HepG2 (cell line): ENCODE results near the gene AANAT. TPM values are rescaled to one million over a fixed set of nuclear protein-coding genes. Genes with fewer than 3 reads are reported as not detected.

ENCODE experiments used
- CAMTA2 ChIP-seq: sonication (generic); formaldehyde crosslinking; IDR thresholded peaks from 2 replicates; pipeline ENCODE4 v1.4.0; 2020; ENCODE audit warnings: mild to moderate bottlenecking, missing genetic modification reagents, borderline replicate concordance
- KLF11 ChIP-seq: IDR thresholded peaks from 2 replicates; pipeline ENCODE4 v1.6.1; 2016; ENCODE audit warnings: missing compliant biosample characterization
- MAZ ChIP-seq, 2 experiments: sonication (generic) in 1 of 2; formaldehyde crosslinking in 1 of 2; IDR thresholded peaks; 2 replicates each; pipeline versions ENCODE4 v1.5.0 to v1.6.1; 2012 to 2020; ENCODE audit warnings: low read depth in 2 of 2, mild to moderate bottlenecking in 2 of 2, borderline replicate concordance in 1 of 2, improper control_type of control experiment in 1 of 2, low read length in 1 of 2, missing genetic modification reagents in 1 of 2, moderate library complexity in 1 of 2
- MYNN ChIP-seq: sonication (generic); formaldehyde crosslinking; IDR thresholded peaks from 2 replicates; pipeline ENCODE4 v1.4.0; 2020; ENCODE audit warnings: mild to moderate bottlenecking, low read depth, missing genetic modification reagents
- NONO ChIP-seq, 2 experiments: fragments of 450-650 bp in 1 of 2; sonication (generic) in 1 of 2; formaldehyde crosslinking in 1 of 2; IDR thresholded peaks in 1 of 2; conservative IDR thresholded peaks in 1 of 2; 2 replicates each; pipeline versions ENCODE4 v1.6.1 to v1.8.0; 2017 to 2022; ENCODE audit warnings: mild to moderate bottlenecking in 1 of 2, missing genetic modification reagents in 1 of 2, moderate library complexity in 1 of 2
- REXO4 ChIP-seq: sonication (generic); formaldehyde crosslinking; IDR thresholded peaks from 2 replicates; pipeline ENCODE4 v1.8.0; 2022; ENCODE audit warnings: missing genetic modification reagents, mild to moderate bottlenecking, borderline replicate concordance
- SAFB2 ChIP-seq: sonication (generic); formaldehyde crosslinking; IDR thresholded peaks from 2 replicates; pipeline ENCODE4 v1.5.1; 2020; ENCODE audit warnings: missing genetic modification reagents, low read depth, mild to moderate bottlenecking, borderline replicate concordance
- SATB2 ChIP-seq: sonication (generic); formaldehyde crosslinking; IDR thresholded peaks from 2 replicates; pipeline ENCODE4 v1.5.0; 2020; ENCODE audit warnings: missing genetic modification reagents
- TEAD3 ChIP-seq: optimal IDR thresholded peaks from 2 replicates; pipeline ENCODE3; 2016; ENCODE audit warnings: borderline replicate concordance
- TGIF2 ChIP-seq: IDR thresholded peaks from 2 replicates; pipeline ENCODE4 v1.6.1; 2016; ENCODE audit warnings: control low read depth, missing compliant biosample characterization
- ZNF160 ChIP-seq: sonication (generic); formaldehyde crosslinking; IDR thresholded peaks from 2 replicates; pipeline ENCODE4 v1.8.0; 2022; ENCODE audit warnings: mild to moderate bottlenecking, inconsistent platforms, missing genetic modification reagents
- ZNF709 ChIP-seq: sonication (generic); formaldehyde crosslinking; IDR thresholded peaks from 2 replicates; pipeline ENCODE4 v1.5.0; 2020; ENCODE audit warnings: mild to moderate bottlenecking, missing genetic modification reagents
- ZNF749 ChIP-seq: sonication (generic); formaldehyde crosslinking; IDR thresholded peaks from 2 replicates; pipeline ENCODE4 v1.8.0; 2022; ENCODE audit warnings: mild to moderate bottlenecking, missing genetic modification reagents, moderate library complexity, borderline replicate concordance
- ZNF839 ChIP-seq: sonication (generic); formaldehyde crosslinking; IDR thresholded peaks from 2 replicates; pipeline ENCODE4 v1.4.0; 2020; ENCODE audit warnings: missing genetic modification reagents, mild to moderate bottlenecking, borderline replicate concordance
- ZZZ3 ChIP-seq: sonication (generic); formaldehyde crosslinking; IDR thresholded peaks from 2 replicates; pipeline ENCODE4 v1.4.0; 2020; ENCODE audit warnings: missing genetic modification reagents, mild to moderate bottlenecking, borderline replicate concordance
- polyA plus RNA-seq, 8 experiments: library from polyadenylated mRNA; depleted of rRNA in 3 of 8; stranded (reverse) in 7 of 8; unstranded in 1 of 8; fragments of >200 nt; fragmentation: Illumina TruSeq in 4 of 8; extraction: Trizol in 4 of 8; gene quantifications; 2 replicates each; pipeline versions ENCODE4 v1.2.1 to v1.2.3, GENCODE V29; 2011 to 2016; ENCODE audit warnings: low read depth in 4 of 8, missing spikeins in 1 of 8, mixed read lengths in 1 of 8; ENCODE audit not compliant: insufficient read depth in 1 of 8
- total RNA-seq, 5 experiments: library from RNA; depleted of rRNA; stranded (reverse); fragments of >200 nt; fragmentation: Illumina TruSeq; extraction: Trizol; gene quantifications; 2 replicates each; pipeline ENCODE4 v1.2.3, GENCODE V29; 2016; ENCODE audit warnings: low read depth in 1 of 5
- TF ChIP-seq, protein P1 (sequence below): sonication (generic); formaldehyde crosslinking; IDR thresholded peaks from 2 replicates; pipeline ENCODE4 v1.4.0; 2020; ENCODE audit warnings: missing genetic modification reagents
- TF ChIP-seq, protein P2 (sequence below): sonication (generic); formaldehyde crosslinking; IDR thresholded peaks from 2 replicates; pipeline ENCODE4 v1.4.0; 2020; ENCODE audit warnings: missing genetic modification reagents
- TF ChIP-seq, protein P3 (sequence below): sonication (generic); formaldehyde crosslinking; IDR thresholded peaks from 2 replicates; pipeline ENCODE4 v1.8.0; 2022; ENCODE audit warnings: missing genetic modification reagents, mild to moderate bottlenecking, moderate library complexity, borderline replicate concordance

The AANAT gene
- total and polyA plus RNA-seq, 2 of the 13 experiments (the other 11 are each of a cell fraction or from before 2014, with no cell fraction given) = 0.07 TPM; not detected in 1

DNA sequence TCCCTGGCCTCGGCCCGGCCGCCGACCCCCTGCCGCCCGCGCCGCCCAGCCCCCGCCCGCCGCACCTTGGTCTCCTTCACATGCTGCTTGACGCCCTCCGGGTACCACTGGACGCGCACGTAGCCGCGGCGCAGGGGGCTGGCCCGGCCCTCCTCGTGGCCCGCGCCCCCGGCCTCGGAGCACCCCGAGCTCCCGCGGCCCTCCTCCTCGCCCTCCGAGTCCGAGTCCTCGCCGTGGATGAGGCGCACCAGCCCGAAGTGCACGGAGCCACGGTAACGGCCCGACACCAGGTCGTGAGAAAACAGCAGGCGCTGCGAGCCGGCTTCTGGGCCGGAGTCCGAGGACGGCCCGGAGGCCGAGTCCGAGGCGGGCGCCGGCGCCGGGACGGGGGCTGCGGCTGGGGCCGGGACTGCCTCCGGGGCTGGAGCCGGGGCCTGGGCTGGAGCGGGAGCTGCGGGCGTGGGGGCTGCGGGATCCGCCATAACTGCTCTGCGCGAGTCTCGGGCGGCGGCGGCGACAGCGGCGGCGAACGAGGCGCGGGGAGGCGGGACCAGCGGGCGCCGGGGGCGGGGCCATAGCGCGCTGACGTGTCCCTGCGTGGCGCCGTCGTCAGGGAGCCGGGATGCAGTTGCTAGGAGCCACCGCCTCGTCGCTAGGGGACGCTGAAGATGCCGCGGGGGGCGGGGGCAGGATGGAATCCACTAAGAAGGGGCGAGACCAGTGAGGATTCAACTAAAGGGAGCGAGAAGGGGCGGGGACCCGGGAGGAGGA lies 14.6 kb upstream of the AANAT start, which contains the start of gene UBE2O (continued):
- TF ChIP-seq MYNN (0 out of 2 replicates have a peak, but pooled peaks have one; percentile 1), REXO4 (CRISPR knock-in tag) (no peak), SATB2 (CRISPR knock-in tag) (no peak), NONO (IDR thresholded peaks at IDR 0.05) (no peak), NONO (CRISPR knock-in tag; conservative IDR thresholded peaks at IDR 0.05) (peak; percentile 72), CAMTA2 (CRISPR knock-in tag) (peak; percentile 59; the same call in 1 of the 2 replicates), KLF11 (CRISPR knock-in tag) (no peak), TEAD3 (CRISPR knock-in tag) (peak; percentile 71), MAZ (IDR thresholded peaks at IDR 0.05; ENCODE audit: borderline replicate concordance, low read depth, low read length) (peak; percentile 83; the same call in 1 of the 2 replicates), MAZ (CRISPR knock-in tag; IDR thresholded peaks at IDR 0.05; ENCODE audit: low read depth) (peak; percentile 82; the same call in 1 of the 2 replicates), ZNF160 (CRISPR knock-in tag) (peak; percentile 14; the same call in 1 of the 2 replicates), ZNF709 (CRISPR knock-in tag) (peak; percentile 84), ZZZ3 (CRISPR knock-in tag) (no peak), SAFB2 (CRISPR knock-in tag) (peak; percentile 95), ZNF749 (CRISPR knock-in tag) (peak; percentile 79; the same call in 1 of the 2 replicates), TGIF2 (CRISPR knock-in tag) (0 out of 2 replicates have a peak, but pooled peaks have one; percentile 11), ZNF839 (CRISPR knock-in tag) (no peak)
- TF ChIP-seq, protein P1, sequence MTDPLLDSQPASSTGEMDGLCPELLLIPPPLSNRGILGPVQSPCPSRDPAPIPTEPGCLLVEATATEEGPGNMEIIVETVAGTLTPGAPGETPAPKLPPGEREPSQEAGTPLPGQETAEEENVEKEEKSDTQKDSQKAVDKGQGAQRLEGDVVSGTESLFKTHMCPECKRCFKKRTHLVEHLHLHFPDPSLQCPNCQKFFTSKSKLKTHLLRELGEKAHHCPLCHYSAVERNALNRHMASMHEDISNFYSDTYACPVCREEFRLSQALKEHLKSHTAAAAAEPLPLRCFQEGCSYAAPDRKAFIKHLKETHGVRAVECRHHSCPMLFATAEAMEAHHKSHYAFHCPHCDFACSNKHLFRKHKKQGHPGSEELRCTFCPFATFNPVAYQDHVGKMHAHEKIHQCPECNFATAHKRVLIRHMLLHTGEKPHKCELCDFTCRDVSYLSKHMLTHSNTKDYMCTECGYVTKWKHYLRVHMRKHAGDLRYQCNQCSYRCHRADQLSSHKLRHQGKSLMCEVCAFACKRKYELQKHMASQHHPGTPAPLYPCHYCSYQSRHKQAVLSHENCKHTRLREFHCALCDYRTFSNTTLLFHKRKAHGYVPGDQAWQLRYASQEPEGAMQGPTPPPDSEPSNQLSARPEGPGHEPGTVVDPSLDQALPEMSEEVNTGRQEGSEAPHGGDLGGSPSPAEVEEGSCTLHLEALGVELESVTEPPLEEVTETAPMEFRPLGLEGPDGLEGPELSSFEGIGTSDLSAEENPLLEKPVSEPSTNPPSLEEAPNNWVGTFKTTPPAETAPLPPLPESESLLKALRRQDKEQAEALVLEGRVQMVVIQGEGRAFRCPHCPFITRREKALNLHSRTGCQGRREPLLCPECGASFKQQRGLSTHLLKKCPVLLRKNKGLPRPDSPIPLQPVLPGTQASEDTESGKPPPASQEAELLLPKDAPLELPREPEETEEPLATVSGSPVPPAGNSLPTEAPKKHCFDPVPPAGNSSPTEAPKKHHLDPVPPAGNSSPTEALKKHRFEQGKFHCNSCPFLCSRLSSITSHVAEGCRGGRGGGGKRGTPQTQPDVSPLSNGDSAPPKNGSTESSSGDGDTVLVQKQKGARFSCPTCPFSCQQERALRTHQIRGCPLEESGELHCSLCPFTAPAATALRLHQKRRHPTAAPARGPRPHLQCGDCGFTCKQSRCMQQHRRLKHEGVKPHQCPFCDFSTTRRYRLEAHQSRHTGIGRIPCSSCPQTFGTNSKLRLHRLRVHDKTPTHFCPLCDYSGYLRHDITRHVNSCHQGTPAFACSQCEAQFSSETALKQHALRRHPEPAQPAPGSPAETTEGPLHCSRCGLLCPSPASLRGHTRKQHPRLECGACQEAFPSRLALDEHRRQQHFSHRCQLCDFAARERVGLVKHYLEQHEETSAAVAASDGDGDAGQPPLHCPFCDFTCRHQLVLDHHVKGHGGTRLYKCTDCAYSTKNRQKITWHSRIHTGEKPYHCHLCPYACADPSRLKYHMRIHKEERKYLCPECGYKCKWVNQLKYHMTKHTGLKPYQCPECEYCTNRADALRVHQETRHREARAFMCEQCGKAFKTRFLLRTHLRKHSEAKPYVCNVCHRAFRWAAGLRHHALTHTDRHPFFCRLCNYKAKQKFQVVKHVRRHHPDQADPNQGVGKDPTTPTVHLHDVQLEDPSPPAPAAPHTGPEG (CRISPR knock-in tag) = peak; percentile 86
- TF ChIP-seq, protein P2, sequence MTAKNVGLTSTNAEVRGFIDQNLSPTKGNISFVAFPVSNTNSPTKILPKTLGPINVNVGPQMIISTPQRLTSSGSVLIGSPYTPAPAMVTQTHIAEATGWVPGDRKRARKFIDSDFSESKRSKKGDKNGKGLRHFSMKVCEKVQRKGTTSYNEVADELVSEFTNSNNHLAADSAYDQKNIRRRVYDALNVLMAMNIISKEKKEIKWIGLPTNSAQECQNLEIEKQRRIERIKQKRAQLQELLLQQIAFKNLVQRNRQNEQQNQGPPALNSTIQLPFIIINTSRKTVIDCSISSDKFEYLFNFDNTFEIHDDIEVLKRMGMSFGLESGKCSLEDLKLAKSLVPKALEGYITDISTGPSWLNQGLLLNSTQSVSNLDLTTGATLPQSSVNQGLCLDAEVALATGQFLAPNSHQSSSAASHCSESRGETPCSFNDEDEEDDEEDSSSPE (CRISPR knock-in tag) = no peak
- TF ChIP-seq, protein P3, sequence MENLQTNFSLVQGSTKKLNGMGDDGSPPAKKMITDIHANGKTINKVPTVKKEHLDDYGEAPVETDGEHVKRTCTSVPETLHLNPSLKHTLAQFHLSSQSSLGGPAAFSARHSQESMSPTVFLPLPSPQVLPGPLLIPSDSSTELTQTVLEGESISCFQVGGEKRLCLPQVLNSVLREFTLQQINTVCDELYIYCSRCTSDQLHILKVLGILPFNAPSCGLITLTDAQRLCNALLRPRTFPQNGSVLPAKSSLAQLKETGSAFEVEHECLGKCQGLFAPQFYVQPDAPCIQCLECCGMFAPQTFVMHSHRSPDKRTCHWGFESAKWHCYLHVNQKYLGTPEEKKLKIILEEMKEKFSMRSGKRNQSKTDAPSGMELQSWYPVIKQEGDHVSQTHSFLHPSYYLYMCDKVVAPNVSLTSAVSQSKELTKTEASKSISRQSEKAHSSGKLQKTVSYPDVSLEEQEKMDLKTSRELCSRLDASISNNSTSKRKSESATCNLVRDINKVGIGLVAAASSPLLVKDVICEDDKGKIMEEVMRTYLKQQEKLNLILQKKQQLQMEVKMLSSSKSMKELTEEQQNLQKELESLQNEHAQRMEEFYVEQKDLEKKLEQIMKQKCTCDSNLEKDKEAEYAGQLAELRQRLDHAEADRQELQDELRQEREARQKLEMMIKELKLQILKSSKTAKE = no peak
